GM12891 (cell line): ENCODE results near the gene CWC22. TPM values are rescaled to one million over a fixed set of nuclear protein-coding genes. Genes with fewer than 3 reads are reported as not detected.
A peak's percentile ranks its signal among the peaks of the same experiment; 100 is the strongest.
"Not testable (repeated sequence)": the region's sequence is repeated elsewhere in the genome, so short reads cannot be mapped to it uniquely, and the experiment has no call there.

ENCODE experiments used
- DNase-seq: peaks from one replicate; pipeline ENCODE4 v3.0.0; 2011; ENCODE audit warnings: low spot score; ENCODE audit not compliant: insufficient read length
- FAIRE-seq: peaks from 2 replicates; lab custom pipeline; 2011; peaks lifted over from hg19 to GRCh38; lab: Jason Lieb, UNC
- PAX5 ChIP-seq: IDR thresholded peaks from 2 replicates; pipeline ENCODE4 v1.6.1; 2011; ENCODE audit warnings: low read length, moderate library complexity, mild to moderate bottlenecking; ENCODE audit not compliant: insufficient read depth, severe bottlenecking
- POLR2A ChIP-seq: IDR thresholded peaks from 2 replicates; pipeline ENCODE4 v1.6.1; 2011; ENCODE audit warnings: low read depth, low read length, control low read depth
- POLR2AphosphoS5 ChIP-seq: IDR thresholded peaks from 2 replicates; pipeline ENCODE4 v1.6.1; 2011; ENCODE audit warnings: low read depth, low read length, control low read depth
- POU2F2 ChIP-seq: IDR thresholded peaks from 2 replicates; pipeline ENCODE4 v1.6.1; 2011; ENCODE audit warnings: low read depth, mild to moderate bottlenecking, control low read depth, low read length, moderate library complexity
- SPI1 ChIP-seq: IDR thresholded peaks from 2 replicates; pipeline ENCODE4 v1.6.1; 2011; ENCODE audit warnings: low read depth, low read length, control low read depth
- TAF1 ChIP-seq: IDR thresholded peaks from 2 replicates; pipeline ENCODE4 v1.6.1; 2011; ENCODE audit warnings: low read depth, low read length, control low read depth
- polyA plus RNA-seq: library from polyadenylated mRNA; unstranded; fragments of >200 nt; gene quantifications from one replicate; pipeline ENCODE4 v1.2.1, GENCODE V29; 2012; ENCODE audit warnings: low read depth, missing spikeins, inconsistent platforms; ENCODE audit not compliant: missing spikeins

Gene CWC22
- 12.4 TPM for polyA plus RNA-seq

- peak; percentile 99 for FAIRE-seq
- DNase-seq, result peak; percentile 35
- TF ChIP-seq POU2F2 (peak; percentile 61; the same call in 1 of the 2 replicates), POLR2AphosphoS5 (peak; percentile 78), TAF1 (peak; percentile 90), SPI1 (peak; percentile 72), PAX5 (no peak), POLR2A (peak; percentile 74)
These were observed at the start of gene CWC22 for GRCh38 chr2:180006781-180007579. CWC22 (minus strand) TSS chr2:180007297; CDS start chr2:179993341, 13,956 bp downstream.

GRCh38 chr2:180056367-180057118 lies 49.4 kb upstream of the CWC22 start:
- no peak for TF ChIP-seq TAF1
- no peak for TF ChIP-seq POU2F2
- no peak for TF ChIP-seq PAX5
- TF ChIP-seq POLR2A, result no peak
- no peak for TF ChIP-seq POLR2AphosphoS5
- no peak for TF ChIP-seq SPI1
- FAIRE-seq, result no peak

GRCh38 chr2:180054576-180054975 lies 47.5 kb upstream of the CWC22 start:
- FAIRE-seq, DNase-seq: not testable (repeated sequence)

More at GRCh38 chr2:180056367-180057118, 49.4 kb upstream of the CWC22 start:
- no peak for DNase-seq

- TF ChIP-seq POLR2A (no peak), TAF1 (no peak), SPI1 (no peak), POLR2AphosphoS5 (no peak), PAX5 (no peak), POU2F2 (no peak)
- no peak for DNase-seq
- no peak for FAIRE-seq
These were observed 43.1 kb upstream of the CWC22 start for GRCh38 chr2:180050246-180050645.

GRCh38 chr2:180048251-180048650 lies 41.2 kb upstream of the CWC22 start:
- TF ChIP-seq SPI1 (no peak), POLR2A (no peak), TAF1 (no peak), POU2F2 (no peak), PAX5 (no peak), POLR2AphosphoS5 (no peak)
- FAIRE-seq (no peak), DNase-seq (no peak)

GRCh38 chr2:180046776-180047175 lies 39.7 kb upstream of the CWC22 start:
- FAIRE-seq, result no peak
- no peak for DNase-seq
- no peak for TF ChIP-seq POLR2AphosphoS5
- no peak for TF ChIP-seq POU2F2
- no peak for TF ChIP-seq SPI1
- TF ChIP-seq PAX5, result no peak
- no peak for TF ChIP-seq POLR2A
- no peak for TF ChIP-seq TAF1

GRCh38 chr2:180046202-180046601 lies 39.1 kb upstream of the CWC22 start:
- DNase-seq, result no peak
- TF ChIP-seq POLR2AphosphoS5, result no peak
- no peak for TF ChIP-seq SPI1
- no peak for TF ChIP-seq POLR2A
- TF ChIP-seq PAX5, result no peak
- FAIRE-seq, result no peak

- FAIRE-seq (no peak), DNase-seq (no peak)
- TF ChIP-seq POU2F2 (no peak), PAX5 (no peak), TAF1 (no peak), POLR2AphosphoS5 (no peak), POLR2A (no peak), SPI1 (no peak)
These were observed 33.2 kb upstream of the CWC22 start for GRCh38 chr2:180040146-180040925.

GRCh38 chr2:180038997-180039396 lies 31.9 kb upstream of the CWC22 start:
- DNase-seq (no peak), FAIRE-seq (no peak)
- no peak for TF ChIP-seq POLR2AphosphoS5
